SIG-M5 treated with dmso at 0.1 percent for 504 hours (cell line): Measurements from ENCODE around the gene CA11.
"Not testable (repeated sequence)": the region's sequence is repeated elsewhere in the genome, so short reads cannot be mapped to it uniquely, and the experiment has no call there.

Experiments used
- DNase-seq: peaks from one replicate; lab custom pipeline; 2025; ENCODE audit not compliant: unreplicated experiment; lab: John Stamatoyannopoulos, UW

The CA11 gene

DNA sequence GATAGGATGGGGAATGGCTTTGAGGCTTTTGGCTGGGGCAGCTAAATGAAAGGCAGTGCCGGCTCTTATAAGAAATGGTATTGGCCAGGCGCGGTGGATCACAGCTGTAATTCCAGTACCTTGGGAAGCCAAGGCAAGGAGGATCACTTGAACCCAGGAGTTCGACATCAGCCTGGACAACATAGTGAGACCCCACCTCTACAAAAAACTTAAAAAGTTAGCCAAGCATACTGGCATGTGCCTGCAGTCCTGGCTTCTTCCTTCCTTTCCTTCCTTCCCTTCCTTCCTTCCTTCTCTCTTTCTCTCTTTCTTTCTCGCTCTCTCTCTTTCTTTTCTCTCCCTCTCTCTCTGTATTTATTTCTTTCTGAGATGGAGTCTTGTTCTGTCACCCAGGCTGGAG is 3.1 kb downstream of the CA11 start:
- no peak for DNase-seq

DNA sequence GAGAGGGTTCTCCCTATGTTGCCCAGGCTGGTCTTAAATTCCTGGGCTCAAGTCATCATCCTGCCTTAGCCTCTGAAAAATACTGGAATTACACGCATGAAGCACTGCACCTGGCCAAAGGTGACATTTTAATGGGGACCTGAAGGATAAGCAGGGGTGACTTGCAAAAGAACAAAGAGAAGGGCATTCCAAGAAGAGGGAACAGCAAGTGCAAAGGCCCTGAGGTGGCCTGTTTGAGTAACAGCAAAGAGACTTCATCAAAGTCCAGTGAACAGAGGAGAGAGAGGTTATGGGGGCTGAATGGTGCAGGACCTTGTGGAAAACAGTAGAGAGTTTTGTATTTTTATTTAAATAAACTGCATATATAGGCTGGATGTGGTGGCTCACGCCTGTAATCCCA is 4.1 kb downstream of the CA11 start:
- no peak for DNase-seq

DNA sequence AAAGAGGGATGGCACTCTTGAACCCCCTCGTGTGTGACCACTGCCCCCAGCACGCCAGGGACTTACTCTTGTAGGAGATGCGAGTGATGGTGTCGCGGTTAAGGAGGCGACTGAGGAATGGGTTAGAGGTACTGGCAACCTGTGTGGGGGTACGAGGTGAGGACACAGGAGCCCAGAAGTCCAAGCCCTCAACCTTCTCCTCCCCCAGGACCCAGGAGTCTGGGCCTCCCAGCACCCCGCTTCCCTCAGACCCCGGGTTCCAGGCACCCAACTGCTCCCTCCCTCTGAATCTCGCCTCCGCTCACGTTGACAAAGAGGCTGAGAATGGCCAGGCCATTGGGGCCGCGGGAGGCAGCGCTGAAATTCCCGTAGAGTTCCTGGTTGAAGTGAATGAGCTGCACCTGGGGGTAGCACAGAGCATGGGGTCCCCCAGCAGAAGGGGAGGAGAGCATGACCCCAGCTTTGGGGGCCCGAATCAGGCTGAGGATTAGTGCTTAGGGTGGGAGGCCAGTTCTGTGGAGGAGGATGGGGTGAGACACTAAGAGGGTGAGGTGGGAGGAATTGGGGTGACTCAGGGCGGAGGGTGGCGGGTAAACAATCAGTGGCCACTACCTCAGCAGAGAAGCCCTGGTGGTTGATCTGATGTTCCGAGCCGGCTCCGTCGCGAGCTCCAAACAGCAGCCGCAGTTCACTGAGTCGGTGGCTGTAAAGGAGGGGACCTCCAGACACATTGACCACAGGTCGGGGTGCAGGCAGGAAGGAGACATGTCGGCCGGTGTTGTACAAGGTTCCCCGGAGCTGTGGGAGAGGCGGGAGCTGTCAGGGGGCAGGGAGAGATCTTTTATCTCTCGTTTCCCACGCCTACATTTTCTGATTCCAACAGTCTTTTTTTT is 6.3 kb downstream of the CA11 start:
- DNase-seq, result no peak

GRCh38 chr19:48638831-48639381 is 7.1 kb downstream of the CA11 start:
- no peak for DNase-seq

- peak; percentile 89 for DNase-seq
These were observed 7.8 kb downstream of the CA11 start for GRCh38 chr19:48637948-48638830.

GRCh38 chr19:48637449-48637947 is 8.5 kb downstream of the CA11 start:
- DNase-seq, result peak; percentile 100

DNA sequence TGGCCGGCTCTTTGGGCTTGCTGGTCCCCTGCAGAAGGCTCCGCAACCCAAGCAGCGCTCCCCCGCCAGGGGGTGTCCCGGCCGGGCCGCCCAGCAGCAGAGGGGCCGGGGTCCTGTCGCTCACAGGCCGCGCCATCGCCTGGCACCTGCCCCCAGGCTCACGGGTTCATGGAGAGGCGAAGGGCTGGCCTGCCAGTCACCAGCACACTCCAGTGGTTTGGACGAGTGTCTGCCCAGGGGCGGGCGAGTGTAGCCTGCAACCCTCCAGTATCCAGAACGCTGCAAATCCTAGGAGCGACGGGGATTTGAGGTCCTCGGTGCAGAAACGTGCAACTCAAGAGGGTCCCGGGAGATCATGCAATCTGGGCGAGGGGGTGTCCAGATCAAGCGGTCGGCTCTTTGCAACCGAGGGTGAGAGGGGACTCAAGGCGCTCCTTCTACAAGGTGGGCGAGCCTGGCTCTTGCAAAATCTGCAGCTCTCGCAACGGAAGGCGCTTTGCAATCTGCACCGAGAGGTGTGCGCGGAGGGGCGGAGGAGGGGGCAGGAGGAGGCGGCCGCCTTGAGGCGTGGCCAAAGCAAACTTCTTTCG is 9.0 kb downstream of the CA11 start, which contains the start of gene DBP:
Gene DBP (minus strand): TSS at position 521 of the 590 bp plus-strand sequence. CDS start 385 bp downstream, at position 136.
- peak; percentile 71 for DNase-seq

- DNase-seq, result no peak
These were observed 9.8 kb downstream of the CA11 start for GRCh38 chr19:48635966-48636858.

- peak; percentile 36 for DNase-seq
These were observed 10.6 kb downstream of the CA11 start for GRCh38 chr19:48635263-48635965.

DNA sequence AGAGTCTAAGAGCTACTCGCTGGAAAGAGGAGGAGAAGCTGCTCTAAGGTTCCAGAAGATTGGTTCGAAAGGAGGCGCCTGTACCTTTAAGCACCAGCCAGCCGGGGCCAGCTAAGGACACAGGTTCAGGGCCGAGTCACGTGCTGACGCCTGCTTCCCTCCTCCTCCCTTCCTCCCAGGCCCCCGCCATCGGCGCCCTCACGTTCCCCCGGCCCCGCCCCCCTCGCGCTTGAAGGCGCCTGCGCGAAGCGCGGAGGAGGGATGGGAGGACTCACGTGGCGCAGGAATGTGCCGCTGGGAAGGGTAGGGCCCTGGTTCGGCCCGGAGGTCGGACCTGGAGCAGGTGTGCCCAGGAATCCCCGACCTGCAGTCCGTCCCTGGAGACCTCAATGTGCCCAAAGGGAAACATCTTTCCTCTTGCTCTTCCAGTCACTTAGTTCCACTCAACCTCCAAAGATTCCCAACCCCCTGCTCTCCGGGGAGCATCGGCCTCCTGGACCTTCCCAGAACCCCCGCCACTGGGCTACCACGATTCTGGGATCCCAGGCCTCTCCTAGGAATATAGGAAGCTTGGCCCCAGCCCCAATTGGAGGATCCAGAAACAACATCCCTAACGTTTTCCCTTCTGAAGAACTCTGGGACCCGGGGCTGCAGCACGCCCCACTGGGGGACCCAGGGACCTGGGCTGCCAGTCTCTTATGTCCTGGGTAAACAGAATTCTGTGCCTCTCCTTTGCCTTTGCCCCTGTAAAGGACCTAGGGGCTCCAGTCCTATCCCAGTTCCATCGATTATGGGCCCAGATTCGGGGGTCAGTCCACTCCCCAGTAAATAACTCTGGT is 11.3 kb downstream of the CA11 start:
- DNase-seq, result peak; percentile 94

DNA sequence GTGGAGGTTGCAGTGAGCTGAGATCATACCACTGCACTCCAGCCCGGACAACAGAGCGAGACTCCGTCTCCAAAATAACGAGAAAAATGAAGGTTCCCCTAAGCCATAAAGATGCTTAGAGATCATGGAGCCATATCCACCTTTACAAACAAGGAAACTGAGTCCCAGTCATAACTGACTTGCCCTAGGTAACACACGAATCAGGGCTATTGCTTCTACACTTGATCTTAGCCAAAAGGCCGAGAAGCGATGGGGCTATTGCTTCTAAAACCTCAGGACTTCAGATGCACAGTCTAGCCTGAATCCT is 12.0 kb downstream of the CA11 start:
- DNase-seq, result no peak

GRCh38 chr19:48633148-48634035 is 12.6 kb downstream of the CA11 start:
- no peak for DNase-seq

DNA sequence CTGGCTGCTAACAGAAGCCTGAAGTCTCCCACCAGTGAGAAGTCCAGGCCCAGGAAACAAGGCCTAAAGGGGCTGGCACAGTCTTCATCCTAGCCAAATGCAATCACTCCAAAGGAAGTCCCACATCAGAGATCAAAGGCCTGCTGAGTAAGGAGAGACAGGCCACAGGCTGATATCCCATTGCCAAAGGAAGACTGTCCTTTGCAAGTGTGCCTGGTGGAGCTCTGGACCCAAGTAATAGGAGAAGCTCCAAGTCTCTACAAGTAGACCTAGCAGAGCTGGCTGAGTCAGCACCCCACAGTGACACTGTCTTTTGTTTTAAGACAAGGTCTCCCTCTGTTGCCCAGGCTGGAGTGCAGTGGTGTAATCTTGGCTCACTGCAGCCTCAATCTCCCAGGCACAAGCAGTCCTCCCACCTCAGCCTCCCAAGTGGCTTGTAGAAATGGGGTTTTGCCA is 13.3 kb downstream of the CA11 start:
- no peak for DNase-seq

DNA sequence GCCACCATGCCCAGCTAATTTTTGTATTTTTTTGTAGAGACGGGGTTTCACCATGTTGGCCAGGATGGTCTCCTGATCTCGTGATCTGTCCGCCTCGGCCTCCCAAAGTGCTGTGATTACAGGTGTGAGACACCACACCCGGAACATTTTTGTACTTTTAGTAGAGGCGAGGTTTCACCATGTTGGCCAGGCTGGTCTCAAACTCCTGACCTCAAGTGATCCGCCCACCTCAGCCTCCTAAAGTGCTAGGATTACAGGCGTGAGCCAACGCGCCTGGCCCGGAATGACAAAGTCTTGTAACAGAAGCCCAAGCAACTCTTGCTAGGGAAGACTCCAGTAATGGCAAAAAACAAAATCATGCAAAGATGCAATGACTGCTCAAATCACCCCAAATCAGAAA is 13.7 kb downstream of the CA11 start:
- not testable (repeated sequence) for DNase-seq

DNA sequence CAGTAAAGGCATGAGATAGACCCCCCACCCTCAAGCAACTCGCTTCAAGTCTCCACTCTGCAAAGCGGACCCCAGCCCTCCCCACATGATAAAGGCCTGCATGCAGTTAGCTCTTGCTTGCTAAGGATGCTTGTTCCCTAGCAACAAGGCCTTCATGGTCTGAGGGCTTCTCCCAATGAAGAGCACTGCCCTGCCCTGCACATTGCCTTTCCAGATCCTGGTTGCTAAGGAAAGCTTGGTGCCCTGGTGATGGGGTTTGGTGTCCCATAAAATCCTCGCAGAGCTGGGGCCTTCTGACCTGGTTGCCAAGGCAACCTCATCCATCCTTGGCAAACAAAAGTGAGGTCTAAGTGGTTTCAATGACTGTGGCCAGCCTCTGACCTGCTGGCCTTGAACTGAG is 14.8 kb downstream of the CA11 start:
- DNase-seq, result no peak

GRCh38 chr19:48630296-48631063 is 15.5 kb downstream of the CA11 start:
- no peak for DNase-seq
